Measurements from ENCODE around the gene CNKSR3.

DNA sequence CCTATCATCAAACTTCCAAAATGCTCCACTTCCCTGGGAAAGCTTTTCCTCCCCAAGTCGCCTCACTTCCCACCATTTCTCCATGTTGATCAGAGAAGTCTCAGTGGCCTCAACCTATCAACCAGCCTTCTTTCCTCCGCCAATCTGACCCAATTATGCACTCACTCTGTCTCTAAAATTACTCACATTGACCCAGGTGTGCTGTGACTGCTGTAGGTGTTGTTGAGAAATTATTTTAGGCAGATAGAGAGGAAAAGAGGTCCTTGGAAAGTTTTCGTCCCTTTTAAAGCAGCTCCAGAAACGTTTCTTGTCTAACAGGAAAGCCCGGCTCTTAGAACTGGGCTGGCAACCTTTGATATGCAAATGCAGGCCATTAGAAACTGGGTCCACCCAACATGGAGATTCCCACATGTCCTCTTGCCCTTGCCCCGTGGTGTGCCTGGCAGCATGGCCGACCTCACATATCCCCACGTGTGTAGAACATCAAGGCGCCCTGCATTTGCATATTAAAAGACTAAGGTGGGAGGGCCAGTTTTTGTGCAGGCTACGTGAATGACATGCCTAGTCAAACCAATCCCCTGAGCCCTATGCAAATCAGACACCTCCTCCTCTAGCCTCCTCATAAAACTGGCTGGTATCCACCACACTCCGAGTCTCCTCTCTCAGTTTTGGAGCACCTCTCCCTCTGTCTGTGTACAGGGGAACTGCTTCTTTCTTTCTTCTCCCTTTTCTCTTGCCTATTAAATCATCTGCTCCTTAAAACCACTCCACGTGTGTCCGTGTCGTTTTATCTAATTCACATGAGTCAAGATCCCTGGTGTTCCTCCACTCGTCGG is 166.8 kb downstream of the CNKSR3 start:
- peak in 4 of 7 experiments; percentile 17 to 84 (median 62) for TF ChIP-seq CTCF (IDR thresholded peaks at IDR 0.05)
- TF ChIP-seq POLR2A (IDR thresholded peaks at IDR 0.05) = no peak
- peak in 2 of 3 donors; percentile 8 to 62 for TF ChIP-seq POLR2AphosphoS5 (IDR thresholded peaks at IDR 0.05)
- TF ChIP-seq EP300 (IDR thresholded peaks at IDR 0.05) = no peak
